ENCODE measurements around the gene UBXN11. TPM values are rescaled to one million over a fixed set of nuclear protein-coding genes. Genes with fewer than 3 reads are reported as not detected.

Gene UBXN11
- total RNA-seq, 4 donors from 2014 or later = 4.9 to 17.9 (median 12.0) TPM

- TF ChIP-seq POLR2A (IDR thresholded peaks at IDR 0.05) (no peak), POLR2AphosphoS5 (IDR thresholded peaks at IDR 0.05) (no peak), EP300 (IDR thresholded peaks at IDR 0.05; ENCODE audit: low read depth) (no peak), CTCF (IDR thresholded peaks at IDR 0.05) (no peak)
- DNase-seq = no peak
- Histone ChIP-seq H3K36me3 (peaks cover 0 to 26% (median 12%) of the 10 kb centered on the region in 4 donors), H3K4me3 (no peak overlapping the region), H3K27ac (no peak overlapping the region), H3K4me1 (no peaks in the 10 kb centered on the region), H3K9me3 (peaks cover 0 to 4% of the 10 kb centered on the region in 2 donors), H3K27me3 (no peaks in the 10 kb centered on the region)
- in situ Hi-C loops (cut with MboI; ENCODE audit: low pct_ligation_motif_present in 1 of 4, low pct_unique_long_range_greater_than_20kb in 1 of 4, low sequenced_read_pairs in 3 of 4) (no loop called here), intact Hi-C loops (cut with DNase I; ENCODE audit: low total_unique reads) (no loop called here)
- WGBS, 2 donors (ENCODE audit: low coverage in 1 of 2) = 90 to 98% methylated on average over 1 to 9 of the region's 9 CpGs
These were observed 37.9 kb downstream of the UBXN11 start for GRCh38 chr1:26268290-26269197.

GRCh38 chr1:26265405-26265804 lies 41.0 kb downstream of the UBXN11 start:
- Histone ChIP-seq H3K4me3 (no peak overlapping the region), H3K27ac (no peak overlapping the region), H3K36me3 (peaks cover 0 to 26% (median 11%) of the 10 kb centered on the region in 4 donors), H3K9me3 (peaks cover 0 to 4% of the 10 kb centered on the region in 2 donors), H3K4me1 (no peaks in the 10 kb centered on the region), H3K27me3 (no peaks in the 10 kb centered on the region)
- in situ Hi-C loops (cut with MboI; ENCODE audit: low pct_ligation_motif_present in 1 of 4, low pct_unique_long_range_greater_than_20kb in 1 of 4, low sequenced_read_pairs in 3 of 4) = no loop called here
- DNase-seq = no peak
- intact Hi-C loops (cut with DNase I; ENCODE audit: low total_unique reads) = no loop called here
- TF ChIP-seq EP300 (IDR thresholded peaks at IDR 0.05; ENCODE audit: low read depth) (no peak), POLR2A (IDR thresholded peaks at IDR 0.05) (no peak), POLR2AphosphoS5 (IDR thresholded peaks at IDR 0.05) (no peak), CTCF (IDR thresholded peaks at IDR 0.05) (no peak)
- WGBS, 2 donors (ENCODE audit: low coverage in 1 of 2) = 100% methylated on average over 1 of the region's 1 CpG; no CpG with 5 or more reads in 1 of the 2 donors

DNA sequence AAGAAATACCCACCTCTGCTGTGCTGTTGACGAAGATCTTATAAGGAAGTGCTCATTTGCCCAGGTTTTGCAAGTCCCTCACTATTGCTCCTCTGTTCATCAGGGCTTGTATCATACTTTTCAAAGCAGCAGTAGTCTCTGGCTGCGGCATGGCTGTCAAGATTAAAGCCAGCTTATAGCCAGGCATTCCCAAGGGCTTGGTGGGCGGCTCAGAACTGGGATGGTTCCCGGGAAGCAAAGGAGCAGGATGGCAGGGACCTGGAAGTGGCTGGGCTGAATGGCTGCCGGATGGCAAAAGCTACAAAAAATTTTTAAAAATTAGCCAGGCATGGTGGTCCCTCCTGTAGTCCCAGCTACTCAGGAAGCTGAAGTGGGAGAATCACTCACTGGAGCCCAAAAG lies 43.2 kb downstream of the UBXN11 start:
- Histone ChIP-seq H3K27me3 (no peaks in the 10 kb centered on the region), H3K4me3 (no peak overlapping the region), H3K4me1 (no peaks in the 10 kb centered on the region), H3K36me3 (peaks cover 0 to 13% (median 4%) of the 10 kb centered on the region in 4 donors), H3K27ac (no peak overlapping the region), H3K9me3 (no peaks in the 10 kb centered on the region)
- intact Hi-C loops (cut with DNase I; ENCODE audit: low total_unique reads) (no loop called here), in situ Hi-C loops (cut with MboI; ENCODE audit: low pct_ligation_motif_present in 1 of 4, low pct_unique_long_range_greater_than_20kb in 1 of 4, low sequenced_read_pairs in 3 of 4) (no loop called here)
- 88 to 89% methylated on average over 2 to 5 of the region's 5 CpGs for WGBS, 2 donors (ENCODE audit: low coverage in 1 of 2)
- TF ChIP-seq POLR2A (IDR thresholded peaks at IDR 0.05) = no peak
- no peak for TF ChIP-seq POLR2AphosphoS5 (IDR thresholded peaks at IDR 0.05)
- TF ChIP-seq EP300 (IDR thresholded peaks at IDR 0.05; ENCODE audit: low read depth) = no peak
- TF ChIP-seq CTCF (IDR thresholded peaks at IDR 0.05) = no peak
- no peak for DNase-seq

DNA sequence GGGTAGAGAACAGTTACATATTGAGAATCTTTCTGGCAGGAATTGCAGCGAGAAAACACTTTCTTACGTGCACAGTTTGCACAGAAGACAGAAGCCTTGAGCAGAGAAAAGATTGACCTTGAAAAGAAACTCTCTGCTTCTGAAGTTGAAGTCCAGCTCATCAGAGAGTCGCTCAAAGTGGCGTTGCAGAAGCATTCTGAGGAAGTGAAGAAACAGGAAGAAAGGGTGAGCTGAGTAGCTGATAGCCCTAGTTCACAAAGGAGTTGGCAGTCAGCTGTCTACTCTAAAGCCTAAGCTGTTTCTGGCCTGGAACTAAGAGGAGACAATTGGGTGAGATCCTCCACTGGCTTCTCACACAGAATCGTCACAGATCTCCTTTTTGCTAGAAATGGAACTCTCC lies 46.9 kb downstream of the UBXN11 start:
- DNase-seq = no peak
- Histone ChIP-seq H3K27me3 (no peaks in the 10 kb centered on the region), H3K9me3 (no peaks in the 10 kb centered on the region), H3K36me3 (peaks cover 0 to 22% (median 5%) of the 10 kb centered on the region in 4 donors), H3K27ac (no peak overlapping the region), H3K4me3 (no peak overlapping the region), H3K4me1 (no peaks in the 10 kb centered on the region)
- intact Hi-C loops (cut with DNase I; ENCODE audit: low total_unique reads) (no loop called here), in situ Hi-C loops (cut with MboI; ENCODE audit: low pct_ligation_motif_present in 1 of 4, low pct_unique_long_range_greater_than_20kb in 1 of 4, low sequenced_read_pairs in 3 of 4) (no loop called here)
- WGBS, 2 donors (ENCODE audit: low coverage in 1 of 2) = 80 to 96% methylated on average over 5 of the region's 5 CpGs
- TF ChIP-seq EP300 (IDR thresholded peaks at IDR 0.05; ENCODE audit: low read depth) (no peak), POLR2AphosphoS5 (IDR thresholded peaks at IDR 0.05) (no peak), CTCF (IDR thresholded peaks at IDR 0.05) (no peak), POLR2A (IDR thresholded peaks at IDR 0.05) (no peak)
